GM23248 (cell line): Measurements from ENCODE around the gene CUL3. TPM values are rescaled to one million over a fixed set of nuclear protein-coding genes. Genes with fewer than 3 reads are reported as not detected.

Source experiments
- DNase-seq: peaks from one replicate; pipeline ENCODE4 v3.0.0-alpha.2; 2015
- H2AFZ ChIP-seq: fragments of 200-600 bp; sonication (generic); 2 replicates; pipeline ENCODE4 v1.6.1; 2016; ENCODE audit warnings: antibody characterized with exemption
- H3F3A ChIP-seq: fragments of 200-600 bp; sonication (generic); 2 replicates; pipeline ENCODE4 v1.6.1; 2016; ENCODE audit warnings: mild to moderate bottlenecking, antibody characterized with exemption, mixed run types; ENCODE audit not compliant: insufficient read depth
- H3K27ac ChIP-seq: fragments of 200-600 bp; sonication (generic); 2 replicates; pipeline ENCODE4 v1.5.1; 2016; ENCODE audit warnings: mild to moderate bottlenecking
- H3K27me3 ChIP-seq: fragments of 200-600 bp; sonication (generic); replicated peaks from 2 replicates; pipeline ENCODE4 v1.6.1; 2016; ENCODE audit warnings: mild to moderate bottlenecking; ENCODE audit not compliant: insufficient read depth
- H3K36me3 ChIP-seq: fragments of 200-600 bp; sonication (generic); 2 replicates; pipeline ENCODE4 v1.6.1; 2016; ENCODE audit warnings: low read depth, mild to moderate bottlenecking
- H3K4me1 ChIP-seq: fragments of 200-600 bp; sonication (generic); 2 replicates; pipeline ENCODE4 v1.6.1; 2016; ENCODE audit warnings: mild to moderate bottlenecking; ENCODE audit not compliant: insufficient read depth
- H3K4me2 ChIP-seq: fragments of 200-600 bp; sonication (generic); one replicate; pipeline ENCODE4 v1.6.1; 2016; ENCODE audit warnings: mild to moderate bottlenecking; ENCODE audit not compliant: unreplicated experiment
- H3K4me3 ChIP-seq: fragments of 200-600 bp; sonication (generic); 2 replicates; pipeline ENCODE4 v1.5.1; 2016; ENCODE audit warnings: mild to moderate bottlenecking
- H3K79me2 ChIP-seq: fragments of 200-600 bp; sonication (generic); 2 replicates; pipeline ENCODE4 v1.6.1; 2016; ENCODE audit warnings: mild to moderate bottlenecking; ENCODE audit not compliant: insufficient read depth
- H3K9ac ChIP-seq: fragments of 200-600 bp; sonication (generic); 2 replicates; pipeline ENCODE4 v1.6.1; 2016; ENCODE audit warnings: mild to moderate bottlenecking
- H3K9me2 ChIP-seq: fragments of 200-600 bp; sonication (generic); 2 replicates; pipeline ENCODE4 v1.6.1; 2016; ENCODE audit warnings: mixed run types, mild to moderate bottlenecking, moderate library complexity; ENCODE audit not compliant: insufficient read depth
- H3K9me3 ChIP-seq: fragments of 200-600 bp; sonication (generic); one replicate; pipeline ENCODE4 v1.6.1; 2017; ENCODE audit warnings: low read depth
- H4K20me1 ChIP-seq: fragments of 200-600 bp; sonication (generic); 2 replicates; pipeline ENCODE4 v1.6.0; 2016; ENCODE audit not compliant: insufficient read depth
- EZH2 ChIP-seq: fragments of 200-600 bp; sonication (generic); IDR thresholded peaks from 2 replicates; pipeline ENCODE4 v1.6.1; 2018; ENCODE audit warnings: antibody characterized with exemption, mild to moderate bottlenecking; ENCODE audit not compliant: insufficient read depth, poor library complexity, severe bottlenecking
- EZH2phosphoT487 ChIP-seq: fragments of 200-600 bp; sonication (generic); IDR thresholded peaks from 2 replicates; pipeline ENCODE4 v1.6.1; 2018; ENCODE audit warnings: antibody characterized with exemption, moderate library complexity, mild to moderate bottlenecking, low read depth; ENCODE audit not compliant: insufficient read depth
- WGBS, 2 experiments: methylation state at CpG; one replicate each; pipeline ENCODE4 v1.1.6; 2015 to 2017; ENCODE audit warnings: low lambda C conversion rate in 2 of 2, low coverage in 1 of 2; ENCODE audit errors: missing lambda C conversion rate in 2 of 2; 5-methylcytosine and 5-hydroxymethylcytosine counted together
- in situ Hi-C: fragments of 300-500 bp; cut with MboI; formaldehyde crosslinking; loops from 2 replicates; pipeline ENCODE4 v1.15.0; 2020
- polyA plus RNA-seq: library from polyadenylated mRNA; unstranded; fragments of >200 nt; fragmentation: Nextera tagmentation; extraction: Ambion mirVana; gene quantifications from 2 replicates; pipeline ENCODE4 v1.2.1, GENCODE V29; 2016
- total RNA-seq: library from RNA; depleted of rRNA; stranded (reverse); fragments of >200 nt; shearing (Covaris generic); gene quantifications from 2 replicates; pipeline ENCODE4 v1.2.3, GENCODE V29; 2014

CUL3 gene
- total and polyA plus RNA-seq, 2 experiments from 2014 or later: 24.7 to 47.8 TPM

DNA sequence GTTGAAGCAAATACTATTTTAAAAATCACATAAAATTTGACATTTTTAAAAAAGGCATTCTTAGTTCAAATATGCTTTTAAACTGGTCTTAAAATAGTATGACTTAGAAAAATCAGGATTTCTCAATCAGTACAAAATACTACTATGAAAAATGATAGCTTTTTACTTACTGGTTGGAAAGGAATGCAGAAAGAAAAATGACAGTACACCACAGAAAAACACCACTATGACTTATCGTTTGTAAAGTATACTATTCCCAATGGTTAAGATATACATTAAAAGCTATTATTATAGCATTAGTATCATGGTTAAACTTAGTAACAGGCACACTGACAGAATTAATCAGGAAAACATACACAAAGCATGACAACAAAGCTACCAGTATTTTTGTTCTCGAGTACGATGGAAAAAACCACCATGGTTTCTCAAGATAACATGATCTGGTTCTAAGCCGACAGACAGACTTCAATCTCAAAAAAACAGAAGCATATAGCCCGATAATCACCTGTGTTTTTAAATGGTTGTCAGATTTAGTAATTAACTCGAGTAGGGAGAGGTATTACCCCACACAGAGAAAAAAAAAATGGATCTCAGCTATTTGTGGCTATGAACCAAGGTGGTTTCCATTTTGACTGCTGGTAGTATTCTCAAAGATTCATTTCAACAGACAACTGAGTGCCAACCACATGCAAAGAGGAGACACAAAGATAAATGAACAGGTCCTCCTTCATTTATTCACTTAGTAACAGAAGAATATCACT, 39.1 kb downstream of the CUL3 start:
- peak; percentile 56 for DNase-seq
- peak overlapping the region; percentile 32 for H3K27ac ChIP-seq
- peaks cover 100% of the 10 kb centered on the region for H3K79me2 ChIP-seq
- no peaks in the 10 kb centered on the region for H3K9me2 ChIP-seq
- peaks cover 11% of the 10 kb centered on the region; the same call in 1 of the 2 replicates for H3K36me3 ChIP-seq
- no peak overlapping the region for H2AFZ ChIP-seq
- no peak overlapping the region for H3K4me3 ChIP-seq
- TF ChIP-seq EZH2phosphoT487 (no peak), EZH2 (no peak)
- peaks cover 9% of the 10 kb centered on the region; the same call in 1 of the 2 replicates for H4K20me1 ChIP-seq
- no peaks in the 10 kb centered on the region for H3K9me3 ChIP-seq
- H3F3A ChIP-seq: peaks cover 14% of the 10 kb centered on the region; the same call in 1 of the 2 replicates
- no peaks in the 10 kb centered on the region for H3K27me3 ChIP-seq
- peaks cover 18% of the 10 kb centered on the region for H3K4me1 ChIP-seq
- H3K9ac ChIP-seq: no peak overlapping the region
- H3K4me2 ChIP-seq: peak overlapping the region; percentile 18
- WGBS, 2 experiments: 91% methylated on average over 6 of the region's 6 CpGs
- in situ Hi-C loops: no loop called here

DNA sequence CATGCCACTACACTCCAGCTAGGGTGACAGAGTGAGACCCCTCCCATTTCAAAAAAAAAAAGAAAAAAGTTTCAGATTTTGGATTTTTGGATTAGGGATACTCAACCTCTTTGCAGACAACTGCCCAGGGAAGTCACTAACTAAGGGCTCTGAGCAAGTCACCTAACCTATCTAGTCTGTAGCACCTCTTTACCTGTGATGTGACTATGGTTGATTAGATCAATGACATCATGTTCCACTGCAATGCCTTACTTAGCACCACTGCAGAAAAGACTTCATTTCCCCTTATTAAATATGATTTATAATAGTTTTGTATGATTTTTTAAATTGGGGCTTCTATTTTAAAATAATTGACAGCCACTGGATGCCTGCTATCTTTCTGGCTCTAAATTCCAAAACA, 41.2 kb downstream of the CUL3 start:
- peaks cover 13% of the 10 kb centered on the region; the same call in 1 of the 2 replicates for H4K20me1 ChIP-seq
- H3K9me2 ChIP-seq: no peaks in the 10 kb centered on the region
- no peak overlapping the region for H3K4me3 ChIP-seq
- H3K36me3 ChIP-seq: peaks cover 16% of the 10 kb centered on the region; the same call in 1 of the 2 replicates
- H3K27ac ChIP-seq: no peak overlapping the region
- no peak overlapping the region for H3K9ac ChIP-seq
- in situ Hi-C loops: no loop called here
- peaks cover 14% of the 10 kb centered on the region; the same call in 1 of the 2 replicates for H3F3A ChIP-seq
- H3K79me2 ChIP-seq: peaks cover 100% of the 10 kb centered on the region
- no peaks in the 10 kb centered on the region for H3K27me3 ChIP-seq
- no peak overlapping the region for H3K4me2 ChIP-seq
- H3K4me1 ChIP-seq: peaks cover 18% of the 10 kb centered on the region
- no peak overlapping the region for H2AFZ ChIP-seq
- TF ChIP-seq EZH2 (no peak), EZH2phosphoT487 (no peak)
- H3K9me3 ChIP-seq: no peaks in the 10 kb centered on the region
- no peak for DNase-seq

DNA sequence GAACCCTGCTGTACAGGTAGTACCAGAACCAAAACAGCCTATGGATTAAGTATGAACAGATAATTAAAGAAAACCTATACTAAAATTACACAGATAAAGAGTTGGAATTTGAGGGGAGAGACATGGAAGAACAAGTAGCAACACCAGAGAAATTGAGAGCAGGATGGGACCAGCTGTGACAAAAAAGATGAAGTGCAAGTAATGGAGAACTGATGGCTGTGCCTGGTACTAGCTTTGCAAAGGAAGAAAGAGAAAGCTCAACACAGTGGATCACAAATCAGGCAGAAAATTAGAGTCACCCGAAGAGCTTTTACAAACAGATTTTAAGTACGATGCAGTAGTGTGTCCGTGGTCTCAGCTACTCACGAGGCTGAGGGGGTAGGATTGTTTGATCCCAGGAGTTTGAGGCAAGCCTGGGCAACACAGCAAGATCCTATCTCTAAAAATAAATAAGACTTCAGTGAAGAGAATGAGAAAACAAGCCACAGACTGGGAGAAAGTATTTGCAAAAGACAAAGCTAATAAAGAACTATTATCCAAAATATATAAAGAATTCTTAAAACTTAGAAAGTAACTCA, 46.5 kb downstream of the CUL3 start:
- peaks cover 24% of the 10 kb centered on the region for H3K36me3 ChIP-seq
- no peaks in the 10 kb centered on the region for H3K9me2 ChIP-seq
- no peaks in the 10 kb centered on the region for H3K27me3 ChIP-seq
- H3K27ac ChIP-seq: no peak overlapping the region
- no peaks in the 10 kb centered on the region for H3K9me3 ChIP-seq
- DNase-seq: no peak
- H3K4me2 ChIP-seq: no peak overlapping the region
- peaks cover 17% of the 10 kb centered on the region; the same call in 1 of the 2 replicates for H4K20me1 ChIP-seq
- 98 to 100% methylated on average over 4 of the region's 4 CpGs for WGBS, 2 experiments
- in situ Hi-C loops: no loop called here
- peaks cover 100% of the 10 kb centered on the region for H3K79me2 ChIP-seq
- H3K4me3 ChIP-seq: no peak overlapping the region
- H2AFZ ChIP-seq: no peak overlapping the region
- H3K9ac ChIP-seq: no peak overlapping the region
- TF ChIP-seq EZH2phosphoT487 (no peak), EZH2 (no peak)
- H3K4me1 ChIP-seq: no peaks in the 10 kb centered on the region
- 0 out of 2 replicates have a peak, but pooled peaks cover 5% of the 10 kb centered on the region for H3F3A ChIP-seq

DNA sequence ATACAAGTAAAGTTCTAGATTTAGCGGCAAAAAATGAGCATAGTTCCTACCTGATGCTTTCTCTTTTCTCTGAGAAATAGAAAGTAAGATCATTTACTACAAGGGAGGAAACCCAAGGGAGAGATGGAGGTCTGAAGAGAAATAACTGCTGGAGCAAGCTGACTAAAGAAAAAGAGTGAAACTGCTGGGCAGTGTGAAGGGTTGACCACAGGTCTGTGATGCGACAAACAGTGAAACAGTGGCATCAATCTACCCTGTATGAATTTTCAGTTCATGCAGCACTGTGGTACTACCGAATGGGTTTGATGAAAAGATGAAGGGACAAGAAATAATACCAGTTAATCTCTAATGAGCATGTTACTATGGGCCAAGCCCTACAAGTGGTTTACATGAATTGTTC, 52.2 kb downstream of the CUL3 start:
- H3K27me3 ChIP-seq: no peaks in the 10 kb centered on the region
- WGBS, 2 experiments: 98 to 99% methylated on average over 3 of the region's 3 CpGs

More for the DNA sequence above, 52.2 kb downstream of the CUL3 start:
- Histone ChIP-seq H3F3A (no peaks in the 10 kb centered on the region), H3K79me2 (peaks cover 100% of the 10 kb centered on the region), H3K4me2 (no peak overlapping the region), H3K36me3 (peaks cover 14% of the 10 kb centered on the region), H3K4me1 (no peaks in the 10 kb centered on the region), H3K9me2 (no peaks in the 10 kb centered on the region), H3K27ac (no peak overlapping the region), H4K20me1 (peaks cover 11% of the 10 kb centered on the region; the same call in 1 of the 2 replicates), H2AFZ (no peak overlapping the region), H3K4me3 (no peak overlapping the region), H3K9me3 (no peaks in the 10 kb centered on the region), H3K9ac (no peak overlapping the region)
- TF ChIP-seq EZH2 (no peak), EZH2phosphoT487 (no peak)
- in situ Hi-C loops: no loop called here
- DNase-seq: no peak
